K562 (cell line): ENCODE data around the gene CENPB. TPM values are rescaled to one million over a fixed set of nuclear protein-coding genes. Genes with fewer than 3 reads are reported as not detected.
A peak's percentile ranks its signal among the peaks of the same experiment; 100 is the strongest.

Experiments used
- ATAC-seq: fragments of 200-7000 bp; cut with Tn5 transposase; 3 replicates; pipeline ENCODE4 v1.9.1; 2020; ENCODE audit warnings: moderate library complexity
- BruUV-seq: library from RNA; stranded (reverse); fragments of 400-500 nt; replicated peaks from 2 replicates; lab custom pipeline; 2021; lab: Mats Ljungman, UMichigan
- CTCF ChIA-PET: fragments of 300-600 bp; formaldehyde crosslinking; extraction: SDS; loops from one replicate; lab custom pipeline; 2021; ENCODE audit warnings: low intra/inter-chr PET ratio; lab: Yijun Ruan, JAX
- POLR2A ChIA-PET: fragments of 300-600, 350-650 bp; sonication (Branson Sonifier 250); formaldehyde crosslinking; extraction: SDS; loops from one replicate; lab custom pipeline; 2021; ENCODE audit warnings: antibody characterized with exemption, inconsistent platforms; lab: Yijun Ruan, JAX
- DNase-seq, 4 experiments: peaks; one replicate each; pipeline versions ENCODE4 v3.0.0 to v3.0.0-alpha.2; 2011 to 2018; ENCODE audit warnings: low spot score in 3 of 4, mixed read lengths in 3 of 4; ENCODE audit errors: extremely low read depth in 1 of 4
- FAIRE-seq: peaks from 2 replicates; lab custom pipeline; 2011; peaks lifted over from hg19 to GRCh38; lab: Jason Lieb, UNC
- H2AFZ ChIP-seq: 2 replicates; pipeline ENCODE4 v1.6.0; 2011; ENCODE audit warnings: low read depth, low read length, control low read depth, inconsistent platforms
- H3K27ac ChIP-seq: fragments of 200-600 bp; 3 replicates; pipeline ENCODE4 v1.8.0; 2011; ENCODE audit warnings: low read depth, mild to moderate bottlenecking, control low read depth, inconsistent platforms, low read length, moderate library complexity, mixed read lengths; ENCODE audit errors: extremely low read depth
- H3K27me3 ChIP-seq, 2 experiments: fragments of 300-600 bp in 1 of 2; 2 replicates in 1 of 2; 3 replicates in 1 of 2; pipeline versions ENCODE4 v1.6.0 to v1.8.0; 2011; ENCODE audit warnings: inconsistent platforms in 2 of 2, low read length in 2 of 2, mild to moderate bottlenecking in 1 of 2, mixed read lengths in 1 of 2, moderate library complexity in 1 of 2; ENCODE audit not compliant: control insufficient read depth in 2 of 2, insufficient read depth in 2 of 2
- H3K36me3 ChIP-seq: fragments of 300-600 bp; 3 replicates; pipeline ENCODE4 v1.8.0; 2011; ENCODE audit warnings: mild to moderate bottlenecking, low read length, inconsistent platforms; ENCODE audit not compliant: control insufficient read depth, insufficient read depth
- H3K4me1 ChIP-seq, 2 experiments: fragments of 200-600 bp in 1 of 2; replicated peaks in 1 of 2; 2 replicates in 1 of 2; 3 replicates in 1 of 2; pipeline versions ENCODE4 v1.5.1 to v1.8.0; 2011; ENCODE audit warnings: inconsistent platforms in 2 of 2, low read length in 2 of 2, mild to moderate bottlenecking in 1 of 2, mixed read lengths in 1 of 2, moderate library complexity in 1 of 2; ENCODE audit not compliant: control insufficient read depth in 2 of 2, insufficient read depth in 2 of 2
- H3K4me2 ChIP-seq: 2 replicates; pipeline ENCODE4 v1.6.1; 2011; ENCODE audit warnings: low read length, control low read depth, inconsistent platforms, mixed read lengths; ENCODE audit not compliant: insufficient read depth
- H3K4me3 ChIP-seq: fragments of 200-600 bp; sonication (generic), shearing (Covaris generic); 2 replicates; pipeline ENCODE4 v1.5.1; 2016; ENCODE audit warnings: control low read depth, inconsistent platforms
- H3K79me2 ChIP-seq: fragments of 200-600 bp; 3 replicates; pipeline ENCODE4 v1.8.0; 2011; ENCODE audit warnings: low read length, inconsistent platforms; ENCODE audit not compliant: control insufficient read depth, insufficient read depth
- H3K9ac ChIP-seq, 2 experiments: 2 replicates each; pipeline versions ENCODE4 v1.6.0 to v1.6.1; 2011; ENCODE audit warnings: low read depth in 2 of 2, low read length in 2 of 2, control low read depth in 1 of 2, inconsistent platforms in 1 of 2, mild to moderate bottlenecking in 1 of 2, mixed read lengths in 1 of 2; ENCODE audit not compliant: insufficient read depth in 1 of 2
- H3K9me1 ChIP-seq: one replicate; pipeline ENCODE4 v1.6.0; 2011; ENCODE audit warnings: inconsistent platforms, mild to moderate bottlenecking, low read length, moderate library complexity; ENCODE audit not compliant: control insufficient read depth, insufficient read depth
- H3K9me3 ChIP-seq: replicated peaks from 2 replicates; pipeline ENCODE4 v1.5.1; 2011; ENCODE audit warnings: low read depth, low read length, inconsistent platforms; ENCODE audit not compliant: control insufficient read depth, insufficient read depth
- H4K20me1 ChIP-seq: replicated peaks from 2 replicates; pipeline ENCODE4 v1.6.1; 2011; ENCODE audit warnings: low read length, inconsistent platforms, mixed read lengths; ENCODE audit not compliant: control insufficient read depth, insufficient read depth
- CBX1 ChIP-seq: sonication (generic); IDR thresholded peaks from 2 replicates; pipeline ENCODE4 v1.6.1; 2016; ENCODE audit warnings: antibody characterized with exemption, low read depth, mild to moderate bottlenecking
- EP300 ChIP-seq: IDR thresholded peaks from 2 replicates; pipeline ENCODE4 v1.6.1; 2012; ENCODE audit warnings: low read length, improper control_type of control experiment
- HLTF ChIP-seq: fragments of 450-650 bp; IDR thresholded peaks from 2 replicates; pipeline ENCODE4 v1.6.1; 2016
- SMAD3 ChIP-seq: fragments of 450-650 bp; formaldehyde crosslinking; conservative IDR thresholded peaks from 2 replicates; pipeline ENCODE4 v1.4.0; 2020; ENCODE audit warnings: mild to moderate bottlenecking
- SMARCA5 ChIP-seq: fragments of 450-650 bp; IDR thresholded peaks from 2 replicates; pipeline ENCODE4 v1.6.1; 2016
- ZKSCAN1 ChIP-seq: fragments of 150-350 bp; IDR thresholded peaks from 2 replicates; pipeline ENCODE4 v1.6.1; 2016; ENCODE audit warnings: low read depth, low read length
- WGBS: fragments of 100-300 bp; shearing (Covaris generic); methylation state at CpG from one replicate; pipeline ENCODE4 v1.1.6; 2016; ENCODE audit warnings: low coverage, mixed read lengths; ENCODE audit not compliant: insufficient coverage; ENCODE audit errors: missing lambda C conversion rate; 5-methylcytosine and 5-hydroxymethylcytosine counted together
- in situ Hi-C: fragments of 300-500 bp; cut with MboI; formaldehyde crosslinking; loops from 4 replicates; pipeline ENCODE4 v1.15.0; 2018; ENCODE audit warnings: inconsistent platforms, mixed read lengths
- intact Hi-C: fragments of 100-400 bp; cut with micrococcal nuclease; formaldehyde crosslinking; loops from 2 replicates; pipeline ENCODE4 v1.14.2; 2022
- polyA plus RNA-seq, 8 experiments: library from polyadenylated mRNA; depleted of rRNA in 4 of 8; stranded (reverse) in 5 of 8; unstranded in 3 of 8; fragments of >200 nt; fragmentation: Nextera tagmentation in 2 of 8; fragmentation: Illumina TruSeq in 1 of 8; extraction: Ambion mirVana in 2 of 8; extraction: Trizol in 1 of 8; gene quantifications; 2 replicates each; pipeline versions ENCODE4 v1.2.1 to v1.2.3, GENCODE V29; 2011 to 2014; ENCODE audit warnings: inconsistent platforms in 1 of 8, missing spikeins in 1 of 8
- total RNA-seq, 7 experiments: library from RNA; depleted of rRNA in 6 of 7; stranded (reverse); fragments of >200 nt in 6 of 7; fragmentation: Illumina TruSeq in 2 of 7; extraction: Trizol in 2 of 7; gene quantifications; 2 replicates each; pipeline versions ENCODE4 v1.2.1 to v1.2.3, GENCODE V29; 2011 to 2021; ENCODE audit warnings: low replicate concordance in 1 of 7
- TF ChIP-seq, protein P1 (sequence below): fragments of 450-650 bp; formaldehyde crosslinking; IDR thresholded peaks from 2 replicates; pipeline ENCODE4 v1.4.0; 2020; ENCODE audit warnings: mild to moderate bottlenecking, moderate library complexity
- TF ChIP-seq, protein P2 (sequence below): fragments of 250-450 bp; sonication (Bioruptor Pico); IDR thresholded peaks from 2 replicates; pipeline ENCODE4 v1.4.0; 2020; ENCODE audit warnings: borderline replicate concordance

The CENPB gene
- total and polyA plus RNA-seq, 9 of the 15 experiments (the other 6 are each of a cell fraction or from before 2014, with no cell fraction given) = 0.17 to 70.8 (median 24.9) TPM

DNA sequence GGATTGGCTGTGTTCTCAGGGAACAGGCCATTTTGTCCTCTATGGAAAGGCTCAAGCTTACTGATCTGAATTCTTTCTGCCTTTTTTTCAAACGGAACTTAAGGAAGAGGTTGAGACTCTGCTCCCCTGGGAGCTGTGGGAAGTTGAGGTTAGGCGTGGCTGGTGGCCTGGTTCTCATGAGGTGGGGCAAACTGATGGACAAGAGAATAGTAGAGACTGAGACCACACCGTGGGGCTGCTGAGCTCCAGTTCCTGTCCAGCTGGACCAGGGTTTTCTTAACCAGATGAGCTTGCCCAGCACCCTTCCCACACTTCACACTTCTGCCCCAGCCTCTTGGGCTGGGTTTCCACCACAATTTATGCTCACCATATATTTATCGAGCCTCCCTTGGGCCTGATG lies 39.9 kb upstream of the CENPB start:
- Histone ChIP-seq H3K27me3 (no peaks in the 10 kb centered on the region), H3K4me3 (no peak overlapping the region), H3K27ac (no peak overlapping the region)
- in situ Hi-C loops = no loop called here
- no peak for FAIRE-seq
- TF ChIP-seq, protein P1, sequence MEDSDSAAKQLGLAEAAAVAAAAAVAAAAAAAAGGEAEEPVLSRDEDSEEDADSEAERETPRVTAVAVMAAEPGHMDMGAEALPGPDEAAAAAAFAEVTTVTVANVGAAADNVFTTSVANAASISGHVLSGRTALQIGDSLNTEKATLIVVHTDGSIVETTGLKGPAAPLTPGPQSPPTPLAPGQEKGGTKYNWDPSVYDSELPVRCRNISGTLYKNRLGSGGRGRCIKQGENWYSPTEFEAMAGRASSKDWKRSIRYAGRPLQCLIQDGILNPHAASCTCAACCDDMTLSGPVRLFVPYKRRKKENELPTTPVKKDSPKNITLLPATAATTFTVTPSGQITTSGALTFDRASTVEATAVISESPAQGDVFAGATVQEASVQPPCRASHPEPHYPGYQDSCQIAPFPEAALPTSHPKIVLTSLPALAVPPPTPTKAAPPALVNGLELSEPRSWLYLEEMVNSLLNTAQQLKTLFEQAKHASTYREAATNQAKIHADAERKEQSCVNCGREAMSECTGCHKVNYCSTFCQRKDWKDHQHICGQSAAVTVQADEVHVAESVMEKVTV (CRISPR knock-in tag) = no peak
- TF ChIP-seq, protein P2, sequence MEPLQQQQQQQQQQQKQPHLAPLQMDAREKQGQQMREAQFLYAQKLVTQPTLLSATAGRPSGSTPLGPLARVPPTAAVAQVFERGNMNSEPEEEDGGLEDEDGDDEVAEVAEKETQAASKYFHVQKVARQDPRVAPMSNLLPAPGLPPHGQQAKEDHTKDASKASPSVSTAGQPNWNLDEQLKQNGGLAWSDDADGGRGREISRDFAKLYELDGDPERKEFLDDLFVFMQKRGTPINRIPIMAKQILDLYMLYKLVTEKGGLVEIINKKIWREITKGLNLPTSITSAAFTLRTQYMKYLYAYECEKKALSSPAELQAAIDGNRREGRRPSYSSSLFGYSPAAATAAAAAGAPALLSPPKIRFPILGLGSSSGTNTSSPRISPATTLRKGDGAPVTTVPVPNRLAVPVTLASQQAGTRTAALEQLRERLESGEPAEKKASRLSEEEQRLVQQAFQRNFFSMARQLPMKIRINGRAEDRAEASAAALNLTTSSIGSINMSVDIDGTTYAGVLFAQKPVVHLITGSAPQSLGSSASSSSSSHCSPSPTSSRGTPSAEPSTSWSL (CRISPR knock-in tag) = no peak
- TF ChIP-seq HLTF (no peak), SMARCA5 (no peak), ZKSCAN1 (no peak), EP300 (no peak), SMAD3 (CRISPR knock-in tag) (no peak), CBX1 (no peak)
- TF ChIP-seq, all 486 proteins: peak for 0
- POLR2A ChIA-PET = interaction anchor here (0.6 to 1.1 kb wide), 5 partner anchors 9 to 13 kb away, joined by 3 to 4 read pairs (median 3); no protein-coding TSS in a partner anchor
- peaks cover 1 to 4% of the 10 kb centered on the region in 2 experiments; a peak in 3 of 5 replicates for H3K4me1 ChIP-seq
- ATAC-seq (no peak; the same call in 1 of the 3 replicates), DNase-seq (no peak)
- peaks cover 22% of the 10 kb centered on the region; the same call in 2 of the 3 replicates for H3K36me3 ChIP-seq
- H3K9ac ChIP-seq = peak overlapping the region in 1 of 2 experiments; percentile 17; a peak in 1 of 4 replicates
- no peaks in the 10 kb centered on the region for H4K20me1 ChIP-seq
- no peaks in the 10 kb centered on the region for H3K9me3 ChIP-seq
- intact Hi-C loops = no loop called here
- H3K4me2 ChIP-seq = no peak overlapping the region
- 35% methylated on average over 4 of the region's 4 CpGs for WGBS
- 0 out of 3 replicates have a peak, but pooled peaks cover 6% of the 10 kb centered on the region for H3K79me2 ChIP-seq
- H2AFZ ChIP-seq = no peak overlapping the region
- CTCF ChIA-PET = no interaction called here
- BruUV-seq = no TSS peak
- H3K9me1 ChIP-seq = no peaks in the 10 kb centered on the region
